H9 (cell line): ENCODE results near the gene DBNDD2. TPM values are rescaled to one million over a fixed set of nuclear protein-coding genes. Genes with fewer than 3 reads are reported as not detected.

Experiments used
- DNase-seq: peaks from one replicate; pipeline ENCODE4 v3.0.0-alpha.2; 2017
- H2AFZ ChIP-seq: one replicate; pipeline ENCODE4 v1.6.1; 2013; ENCODE audit warnings: mild to moderate bottlenecking, low read length, control low read depth, moderate library complexity
- H2AK5ac ChIP-seq: 2 replicates; pipeline ENCODE4 v1.6.1; 2013; ENCODE audit warnings: low read length, control low read depth, mixed read lengths; ENCODE audit not compliant: insufficient read length
- H2BK120ac ChIP-seq: one replicate; pipeline ENCODE4 v1.6.1; 2013; ENCODE audit warnings: low read depth, mild to moderate bottlenecking, low read length, control low read depth, inconsistent platforms; ENCODE audit not compliant: poor library complexity, severe bottlenecking
- H2BK12ac ChIP-seq: 2 replicates; pipeline ENCODE4 v1.6.1; 2013; ENCODE audit warnings: low read length, control low read depth, mixed read lengths, low read depth; ENCODE audit not compliant: insufficient read length
- H2BK15ac ChIP-seq: 2 replicates; pipeline ENCODE4 v1.6.1; 2013; ENCODE audit warnings: low read depth, low read length, control low read depth
- H2BK20ac ChIP-seq: one replicate; pipeline ENCODE4 v1.6.1; 2013; ENCODE audit warnings: low read depth, mild to moderate bottlenecking, low read length, control low read depth, inconsistent platforms; ENCODE audit not compliant: poor library complexity, severe bottlenecking
- H2BK5ac ChIP-seq: 2 replicates; pipeline ENCODE4 v1.6.1; 2013; ENCODE audit warnings: low read length, control low read depth, mixed read lengths; ENCODE audit not compliant: insufficient read length
- H3K14ac ChIP-seq: 2 replicates; pipeline ENCODE4 v1.6.1; 2013; ENCODE audit warnings: low read length, control low read depth; ENCODE audit not compliant: insufficient read depth
- H3K18ac ChIP-seq: 2 replicates; pipeline ENCODE4 v1.6.1; 2013; ENCODE audit warnings: low read depth, mild to moderate bottlenecking, mixed read lengths, low read length, control low read depth; ENCODE audit not compliant: insufficient read length
- H3K23ac ChIP-seq: 2 replicates; pipeline ENCODE4 v1.6.1; 2013; ENCODE audit warnings: low read length, control low read depth, mixed read lengths, low read depth; ENCODE audit not compliant: insufficient read length
- H3K23me2 ChIP-seq: 2 replicates; pipeline ENCODE4 v1.6.1; 2013; ENCODE audit warnings: low read depth, mild to moderate bottlenecking, mixed read lengths, low read length, control low read depth; ENCODE audit not compliant: insufficient read length, poor library complexity, severe bottlenecking
- H3K27ac ChIP-seq: 2 replicates; pipeline ENCODE4 v1.5.1; 2013; ENCODE audit warnings: low read length, control low read depth, mixed read lengths, low read depth; ENCODE audit not compliant: insufficient read length
- H3K27me3 ChIP-seq: 2 replicates; pipeline ENCODE4 v1.6.1; 2013; ENCODE audit warnings: low read length, control low read depth, inconsistent platforms; ENCODE audit not compliant: insufficient read depth
- H3K4ac ChIP-seq: 2 replicates; pipeline ENCODE4 v1.6.1; 2013; ENCODE audit warnings: low read depth, mild to moderate bottlenecking, control low read depth, inconsistent platforms, low read length, moderate library complexity
- H3K4me1 ChIP-seq: 2 replicates; pipeline ENCODE4 v1.6.1; 2013; ENCODE audit warnings: low read length, control low read depth, inconsistent platforms; ENCODE audit not compliant: insufficient read depth
- H3K4me2 ChIP-seq: 2 replicates; pipeline ENCODE4 v1.6.1; 2013; ENCODE audit warnings: low read length, control low read depth, mixed read lengths; ENCODE audit not compliant: insufficient read length, insufficient read depth
- H3K56ac ChIP-seq: 2 replicates; pipeline ENCODE4 v1.6.1; 2013; ENCODE audit warnings: low read depth, mild to moderate bottlenecking, mixed read lengths, low read length, control low read depth; ENCODE audit not compliant: insufficient read length
- H3K79me1 ChIP-seq: 2 replicates; pipeline ENCODE4 v1.6.1; 2013; ENCODE audit warnings: low read depth, mild to moderate bottlenecking, moderate library complexity, low read length, control low read depth, inconsistent platforms; ENCODE audit not compliant: insufficient read depth, poor library complexity, severe bottlenecking
- H3K79me2 ChIP-seq: 2 replicates; pipeline ENCODE4 v1.6.1; 2013; ENCODE audit warnings: low read length, control low read depth, inconsistent platforms; ENCODE audit not compliant: insufficient read depth
- H3K9ac ChIP-seq: 2 replicates; pipeline ENCODE4 v1.6.1; 2013; ENCODE audit warnings: low read length, control low read depth, mixed read lengths; ENCODE audit not compliant: insufficient read length; ENCODE audit errors: extremely low read depth
- H3K9me3 ChIP-seq: one replicate; pipeline ENCODE4 v1.6.1; 2013; ENCODE audit warnings: low read depth, low read length, inconsistent platforms; ENCODE audit not compliant: control insufficient read depth
- H3T11ph ChIP-seq: one replicate; pipeline ENCODE4 v1.6.1; 2013; ENCODE audit warnings: mild to moderate bottlenecking, low read length, control low read depth, inconsistent platforms
- H4K20me1 ChIP-seq: one replicate; pipeline ENCODE4 v1.6.1; 2013; ENCODE audit not compliant: control insufficient read depth, insufficient read length, insufficient read depth
- H4K5ac ChIP-seq: 2 replicates; pipeline ENCODE4 v1.6.1; 2013; ENCODE audit warnings: low read depth, mild to moderate bottlenecking, mixed read lengths, low read length, control low read depth; ENCODE audit not compliant: insufficient read length
- H4K8ac ChIP-seq: replicated peaks from 2 replicates; pipeline ENCODE4 v1.6.1; 2013; ENCODE audit warnings: low read length, control low read depth, mixed read lengths, low read depth; ENCODE audit not compliant: insufficient read length
- H4K91ac ChIP-seq: 2 replicates; pipeline ENCODE4 v1.6.1; 2013; ENCODE audit warnings: low read depth, mild to moderate bottlenecking, moderate library complexity, mixed read lengths, low read length, control low read depth; ENCODE audit not compliant: insufficient read length
- H3K27ac Mint-ChIP-seq, 3 experiments: 2 replicates in 2 of 3; 3 replicates in 1 of 3; pipeline ENCODE4 v1.8.0; 2020 to 2021; ENCODE audit warnings: mixed read lengths in 3 of 3, mild to moderate bottlenecking in 1 of 3, moderate library complexity in 1 of 3
- H3K27me3 Mint-ChIP-seq: 2 replicates; pipeline ENCODE4 v1.8.0; 2021; ENCODE audit warnings: low read depth, mild to moderate bottlenecking, moderate library complexity, mixed read lengths
- H3K36me3 Mint-ChIP-seq, 3 experiments: 2 replicates in 2 of 3; 3 replicates in 1 of 3; pipeline ENCODE4 v1.8.0; 2020 to 2021; ENCODE audit warnings: low read depth in 3 of 3, mixed read lengths in 3 of 3; ENCODE audit not compliant: insufficient read depth in 1 of 3
- H3K4me1 Mint-ChIP-seq, 2 experiments: 2 replicates each; pipeline ENCODE4 v1.8.0; 2020; ENCODE audit warnings: mixed read lengths in 2 of 2
- H3K4me3 Mint-ChIP-seq, 2 experiments: 2 replicates in 1 of 2; 3 replicates in 1 of 2; pipeline ENCODE4 v1.8.0; 2020 to 2021; ENCODE audit warnings: mild to moderate bottlenecking in 2 of 2, mixed read lengths in 2 of 2, moderate library complexity in 1 of 2
- H3K9me3 Mint-ChIP-seq, 2 experiments: 2 replicates in 1 of 2; 3 replicates in 1 of 2; pipeline ENCODE4 v1.8.0; 2020; ENCODE audit warnings: mild to moderate bottlenecking in 2 of 2, mixed read lengths in 2 of 2, moderate library complexity in 1 of 2
- CTCF ChIP-seq: fragments of 200-600 bp; sonication (generic); conservative IDR thresholded peaks from 3 replicates; pipeline ENCODE4 v1.8.0; 2021; ENCODE audit warnings: antibody characterized with exemption, mild to moderate bottlenecking
- WGBS: extraction: QIAGEN DNeasy Blood & Tissue Kit; methylation state at CpG from one replicate; pipeline ENCODE4 v1.1.7; 2013; ENCODE audit warnings: missing lambda C conversion rate, low lambda C conversion rate, mixed read lengths; ENCODE audit not compliant: insufficient read length; ENCODE audit errors: extremely low coverage; 5-methylcytosine and 5-hydroxymethylcytosine counted together
- total RNA-seq: library from RNA; stranded (reverse); gene quantifications from 2 replicates; pipeline ENCODE4 v1.2.1, GENCODE V29; 2021

The DBNDD2 gene
- total RNA-seq, 1 experiment from 2014 or later: 39.1 TPM

GRCh38 chr20:45378191-45378590, 29.9 kb upstream of the DBNDD2 start, which contains the start of gene TP53TG5:
TSS of gene TP53TG5 (minus strand) at chr20:45378325. CDS start at chr20:45378236, 89 bp downstream.
- Histone ChIP-seq H3K18ac (no peak within 1 kb of the TSS), H3K14ac (no peak within 1 kb of the TSS), H2BK5ac (no peak within 1 kb of the TSS), H2BK120ac (no peak within 1 kb of the TSS), H2AFZ (no peak within 1 kb of the TSS), H3K27me3 (no peaks in the 10 kb centered on the region), H3K9ac (no peak within 1 kb of the TSS), H4K20me1 (no peaks in the 10 kb centered on the region), H3K23ac (no peak within 1 kb of the TSS), H3K23me2 (peaks cover 7% of the 10 kb centered on the region), H3K56ac (no peak within 1 kb of the TSS), H2BK15ac (no peak within 1 kb of the TSS), H3K4me1 (no peaks in the 10 kb centered on the region), H3K4ac (no peak within 1 kb of the TSS), H3K9me3 (no peaks in the 10 kb centered on the region), H3T11ph (no peak within 1 kb of the TSS), H2BK20ac (no peak within 1 kb of the TSS), H3K4me2 (no peak within 1 kb of the TSS), H2AK5ac (no peak within 1 kb of the TSS), H3K79me1 (no peaks in the 10 kb centered on the region), H4K5ac (no peak within 1 kb of the TSS), H2BK12ac (no peak within 1 kb of the TSS), H3K79me2 (no peaks in the 10 kb centered on the region), H3K27ac (no peak within 1 kb of the TSS), H4K91ac (no peak within 1 kb of the TSS), H4K8ac (no peak within 1 kb of the TSS)
- DNase-seq: no peak
- no CpG with 5 or more reads among the region's 1 CpG for WGBS
- TF ChIP-seq CTCF: no peak
- peaks cover 11 to 17% of the 10 kb centered on the region in 2 experiments for H3K4me1 Mint-ChIP-seq
- no peak within 1 kb of the TSS for H3K4me3 Mint-ChIP-seq
- H3K27me3 Mint-ChIP-seq: peaks cover 7% of the 10 kb centered on the region
- H3K27ac Mint-ChIP-seq: no peak within 1 kb of the TSS
- no peaks in the 10 kb centered on the region; a peak in 1 of 7 replicates for H3K36me3 Mint-ChIP-seq
- no peaks in the 10 kb centered on the region for H3K9me3 Mint-ChIP-seq
